GM18867 (cell line): Measurements from ENCODE around the gene PRICKLE1.
"Not testable (repeated sequence)": the region's sequence is repeated elsewhere in the genome, so short reads cannot be mapped to it uniquely, and the experiment has no call there.

Source experiments
- ATAC-seq: cut with Tn5 transposase; IDR thresholded peaks from one replicate; pipeline ENCODE4 v1.9.1; 2021; ENCODE audit warnings: mild to moderate bottlenecking, moderate library complexity; ENCODE audit not compliant: unreplicated experiment

Gene PRICKLE1

DNA sequence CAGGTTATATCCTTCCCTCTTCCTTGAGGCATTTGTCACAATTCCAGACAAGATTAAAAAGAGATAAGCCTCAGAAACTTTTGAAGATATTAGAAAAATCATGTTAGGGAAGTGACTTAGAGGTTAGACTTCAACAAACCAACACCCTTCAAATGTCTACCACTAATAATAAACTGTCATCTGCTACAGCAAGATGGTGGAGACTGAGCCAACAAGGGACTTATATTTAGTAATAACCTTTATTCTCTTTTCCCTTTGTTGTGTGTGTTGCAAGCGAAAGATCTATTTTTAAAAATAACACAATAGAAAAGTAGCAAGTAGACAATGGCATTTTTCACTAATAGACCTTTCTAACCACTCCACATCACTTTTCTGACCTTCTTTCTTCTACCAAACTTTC lies 28.6 kb downstream of the PRICKLE1 start:
- ATAC-seq, result no peak

DNA sequence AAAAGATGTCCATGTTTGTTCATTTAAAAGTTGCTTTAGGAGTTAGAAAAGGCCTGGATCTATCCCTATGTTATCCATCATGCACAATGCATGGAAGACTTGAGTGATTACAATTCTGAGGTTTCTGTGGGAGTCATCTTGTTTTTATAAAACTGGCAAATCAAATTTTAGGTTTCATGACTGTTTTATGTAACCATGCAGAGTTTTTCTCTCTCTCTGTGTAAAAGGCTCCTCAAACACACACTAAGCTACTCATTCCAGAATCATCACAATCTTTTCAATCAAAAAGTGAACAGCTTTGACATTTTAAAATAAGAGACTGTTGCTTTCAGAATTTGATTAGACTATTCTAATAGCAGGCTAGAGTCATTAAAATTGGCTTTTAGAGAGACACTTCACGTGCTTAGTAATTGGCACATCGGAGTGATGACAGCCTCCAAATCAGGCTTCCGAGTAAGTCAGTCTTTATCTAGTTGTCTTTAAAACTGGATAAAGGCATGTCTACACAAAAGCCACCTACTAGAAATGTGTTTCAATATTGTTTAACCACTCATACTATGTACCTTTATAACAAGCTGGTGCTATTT lies 31.9 kb downstream of the PRICKLE1 start:
- ATAC-seq, result no peak

DNA sequence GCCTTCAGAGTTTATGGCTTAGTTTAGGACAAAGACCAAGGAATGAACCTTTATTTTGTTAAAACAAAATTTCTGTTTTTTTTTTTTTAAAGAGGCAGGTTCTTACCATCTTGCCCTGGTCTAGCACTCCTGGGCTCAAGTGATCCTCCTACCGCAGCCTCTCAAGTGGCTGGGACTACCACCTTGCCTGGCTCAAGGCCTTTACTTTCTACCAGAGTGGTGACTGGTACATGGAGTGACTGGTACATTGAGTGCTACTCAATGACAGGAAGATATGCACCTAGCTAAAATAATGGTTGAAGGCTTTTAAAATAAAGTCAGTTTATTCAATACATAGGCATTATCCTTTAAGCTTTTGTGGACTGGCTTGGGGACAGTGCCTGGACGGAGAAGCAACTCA lies 32.6 kb downstream of the PRICKLE1 start:
- ATAC-seq, result no peak

DNA sequence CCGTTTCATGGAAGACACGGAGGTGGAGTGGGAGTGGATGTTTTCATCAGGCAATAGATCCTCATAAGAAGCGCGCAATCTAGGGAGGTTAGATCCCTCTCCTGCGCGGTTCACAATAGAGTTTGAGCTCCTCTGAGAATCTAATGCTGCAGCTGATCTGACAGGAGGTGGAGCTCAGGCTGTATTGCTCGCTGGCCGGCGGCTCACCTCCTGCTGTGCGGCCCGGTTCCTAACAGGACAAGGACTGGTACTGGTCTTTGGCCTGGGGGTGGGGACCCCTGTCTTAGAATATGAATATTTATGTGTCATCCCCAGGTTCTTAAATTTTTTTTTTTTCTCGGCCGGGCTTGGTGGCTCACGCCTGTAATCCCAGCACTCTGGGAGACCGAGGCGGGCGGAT lies 36.7 kb downstream of the PRICKLE1 start:
- ATAC-seq, result no peak

DNA sequence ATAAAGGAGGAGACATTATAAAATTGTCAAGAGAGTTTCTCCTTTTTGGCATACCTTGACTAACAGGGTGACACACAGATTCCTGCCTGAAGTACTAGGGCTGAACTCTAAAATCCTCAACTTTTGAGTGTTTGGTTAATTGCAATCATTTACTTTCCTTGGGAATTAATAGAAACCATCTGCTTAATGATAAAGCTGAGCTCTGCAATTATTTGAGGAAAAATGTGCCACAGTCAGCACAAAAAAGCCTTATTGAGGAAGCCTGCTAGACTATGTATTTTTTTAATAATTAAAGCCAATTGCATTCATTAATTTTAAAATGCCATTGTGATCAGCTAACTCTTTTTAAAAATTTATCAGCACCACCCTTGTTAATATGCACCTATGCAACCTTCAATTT lies 38.7 kb downstream of the PRICKLE1 start:
- ATAC-seq, result no peak

DNA sequence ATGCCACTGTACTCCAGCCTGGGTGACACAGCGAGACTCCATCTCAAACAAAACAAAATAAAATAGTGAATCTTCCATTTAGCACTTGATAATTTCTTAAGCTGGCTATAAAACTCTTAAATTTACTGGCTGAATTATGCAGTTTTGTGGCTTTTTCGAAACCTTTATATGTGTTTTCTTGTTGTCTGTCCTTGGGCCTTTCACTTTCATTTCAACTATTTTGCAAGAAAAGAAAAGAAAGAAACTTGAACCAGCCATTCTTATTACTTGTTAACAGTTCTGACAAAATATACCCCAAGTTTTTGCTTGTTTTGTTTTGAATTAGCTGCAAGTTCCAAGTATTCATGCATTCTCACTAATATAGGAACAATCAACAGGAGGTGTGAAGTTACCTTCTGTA lies 42.8 kb downstream of the PRICKLE1 start:
- ATAC-seq, result peak; percentile 63

DNA sequence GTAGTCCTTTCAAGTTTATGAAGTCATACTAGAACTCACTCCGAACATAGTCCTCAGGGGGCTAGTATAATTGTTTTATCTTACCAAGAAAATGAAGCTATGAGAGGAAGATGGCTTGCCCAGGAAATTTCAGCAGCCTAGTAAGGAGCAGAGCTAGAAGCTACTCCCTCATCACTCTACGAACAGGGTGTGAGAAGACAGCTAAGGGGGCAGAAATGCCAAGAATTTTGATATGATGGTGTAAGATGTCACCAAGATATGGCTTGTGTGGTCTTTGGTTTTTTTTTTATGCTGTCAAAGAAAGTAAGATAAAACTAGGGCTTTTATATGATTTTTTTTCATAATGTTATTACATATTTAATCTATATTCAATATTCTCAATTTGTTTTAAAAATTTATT lies 47.6 kb downstream of the PRICKLE1 start:
- ATAC-seq, result no peak

DNA sequence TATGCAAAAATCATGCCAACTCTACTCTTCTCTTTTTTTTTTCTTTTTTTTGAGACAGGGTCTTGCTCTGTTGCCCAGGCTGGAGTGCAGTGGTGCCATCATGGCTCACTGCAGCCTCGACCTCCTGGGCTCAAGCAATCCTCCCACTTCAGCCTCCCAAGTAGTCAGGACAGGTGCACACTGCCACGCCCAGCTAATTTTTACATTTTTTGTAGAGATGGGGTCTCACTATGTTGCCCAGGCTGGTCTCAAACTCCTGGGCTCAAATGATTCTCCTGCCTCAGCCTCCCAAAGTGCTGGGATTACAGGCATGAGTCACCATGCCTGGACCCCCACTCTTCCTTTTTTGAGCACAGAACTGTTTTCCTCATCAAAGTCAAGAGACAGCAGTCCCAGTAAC lies 48.2 kb downstream of the PRICKLE1 start:
- not testable (repeated sequence) for ATAC-seq

DNA sequence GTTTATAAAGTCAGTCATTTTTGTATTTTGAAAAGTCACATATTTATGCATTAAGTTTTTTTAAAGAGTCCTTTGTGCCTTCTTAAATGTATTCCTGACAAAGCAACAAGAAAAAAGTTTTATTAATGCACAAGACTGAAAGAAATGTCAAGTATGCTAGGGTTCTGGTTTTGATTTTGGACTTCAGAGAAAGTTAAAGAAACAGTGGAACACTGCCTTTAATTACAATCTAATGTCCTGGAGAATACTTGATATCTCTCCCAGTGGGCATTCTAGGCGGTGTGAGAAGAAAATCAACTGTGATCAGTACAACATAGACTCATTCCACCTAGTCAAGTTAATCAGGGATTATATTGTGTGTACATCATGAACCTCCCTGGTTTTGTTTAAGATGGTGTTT lies 49.9 kb downstream of the PRICKLE1 start:
- no peak for ATAC-seq

DNA sequence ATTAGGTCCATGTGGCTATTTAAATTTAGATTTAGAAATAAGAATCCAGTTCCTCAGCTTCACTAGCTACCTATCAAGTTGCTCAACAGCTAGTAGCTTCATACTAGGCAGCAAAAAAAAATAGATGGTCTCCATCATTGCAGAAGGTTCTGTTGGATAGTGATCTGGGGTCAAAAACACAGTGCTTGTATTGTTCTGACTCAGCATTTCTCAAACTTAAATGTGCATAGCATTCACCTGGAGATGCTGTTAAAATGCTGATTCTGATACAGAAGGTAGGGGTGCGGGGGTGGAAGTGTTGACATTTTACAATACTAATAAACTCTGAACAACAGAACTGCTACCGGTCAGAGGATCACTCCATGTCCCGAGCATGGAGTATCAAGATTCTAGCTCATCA lies 51.3 kb downstream of the PRICKLE1 start:
- no peak for ATAC-seq

DNA sequence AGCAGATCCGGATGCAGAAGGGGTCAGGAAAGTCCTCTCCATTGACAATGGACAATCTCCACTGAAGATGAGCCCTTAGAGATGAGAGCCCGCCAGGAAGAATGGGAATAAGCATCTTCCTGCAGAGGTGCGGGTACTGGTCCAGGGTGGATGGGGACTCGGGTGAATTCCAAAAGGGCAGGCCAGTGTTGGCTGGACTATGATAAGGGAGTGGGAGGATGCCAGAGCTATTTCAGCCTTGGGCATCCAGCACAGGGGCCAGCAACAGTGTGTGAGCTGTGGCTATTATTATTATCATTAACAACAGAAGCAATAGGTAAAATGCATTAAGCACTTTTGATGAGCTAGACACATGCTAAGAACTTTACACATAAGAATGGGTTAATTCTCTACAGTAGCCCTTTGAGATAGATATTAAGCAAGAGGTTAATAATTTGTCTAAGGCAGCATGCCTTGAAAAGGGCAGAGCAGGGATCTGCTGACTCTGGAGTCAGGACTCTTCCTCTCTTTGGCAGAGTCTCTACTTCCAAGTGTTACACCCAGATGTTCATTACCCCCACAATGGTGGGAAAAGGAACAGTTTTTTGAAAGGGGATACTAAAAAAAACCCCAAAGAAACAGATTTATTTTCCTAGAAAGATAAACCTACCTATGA lies 55.2 kb downstream of the PRICKLE1 start:
- ATAC-seq, result no peak

DNA sequence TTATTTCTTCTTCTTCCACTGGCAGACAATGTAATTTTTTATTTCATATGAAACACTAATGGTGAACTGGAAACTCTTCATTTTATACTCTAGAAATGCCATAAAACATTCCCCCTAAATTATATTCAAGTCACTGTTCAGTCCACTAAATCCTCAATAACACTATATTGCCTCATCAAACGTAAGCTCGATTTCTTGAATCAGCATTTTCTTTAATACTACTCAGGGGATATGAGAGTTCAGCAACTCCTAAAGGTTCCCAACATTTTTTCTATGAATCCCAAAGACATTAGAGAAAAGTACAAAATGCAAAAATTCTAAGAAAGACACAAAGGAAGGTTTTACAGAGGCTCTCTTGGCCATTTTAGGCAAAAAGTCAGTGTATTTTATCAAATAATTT lies 59.3 kb downstream of the PRICKLE1 start:
- ATAC-seq, result no peak

DNA sequence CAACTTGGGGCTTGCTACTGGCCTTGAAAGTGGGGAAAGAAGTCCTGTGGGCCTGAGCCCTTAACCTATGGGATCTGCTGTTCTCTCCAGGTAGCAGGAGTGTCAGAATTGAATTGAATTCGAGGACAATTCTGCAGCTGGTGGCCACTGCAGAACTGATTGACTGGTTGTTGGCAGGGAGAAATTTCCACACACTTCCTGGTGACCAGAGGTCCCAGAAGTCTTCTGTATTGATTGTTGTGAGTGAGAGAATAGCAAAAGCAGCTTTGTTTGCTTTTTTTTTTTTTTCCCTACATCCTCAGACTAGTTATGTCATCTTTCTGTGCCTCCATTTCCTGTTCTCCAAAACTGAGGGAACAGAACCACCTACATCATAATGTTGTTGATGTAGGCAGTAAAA lies 64.1 kb downstream of the PRICKLE1 start:
- ATAC-seq, result no peak

DNA sequence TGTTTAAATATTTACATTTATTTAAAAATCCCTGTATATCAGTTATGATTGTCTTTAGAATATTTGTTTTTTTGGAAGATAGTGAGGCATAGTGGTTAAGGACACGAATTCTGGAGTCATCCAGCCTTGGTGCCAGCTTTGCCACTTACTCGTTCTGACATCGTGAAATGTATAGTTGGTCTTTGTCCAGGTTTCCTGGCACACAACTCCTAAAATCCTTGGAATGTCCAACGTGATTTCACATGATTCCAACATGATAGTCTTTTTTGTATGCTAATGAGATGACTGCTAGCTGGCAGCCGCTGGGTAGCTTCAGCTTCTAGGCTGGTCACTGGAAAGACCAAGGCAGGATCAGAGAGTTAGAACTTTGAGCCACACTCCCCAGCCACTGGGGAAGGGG lies 64.8 kb downstream of the PRICKLE1 start:
- ATAC-seq, result no peak

DNA sequence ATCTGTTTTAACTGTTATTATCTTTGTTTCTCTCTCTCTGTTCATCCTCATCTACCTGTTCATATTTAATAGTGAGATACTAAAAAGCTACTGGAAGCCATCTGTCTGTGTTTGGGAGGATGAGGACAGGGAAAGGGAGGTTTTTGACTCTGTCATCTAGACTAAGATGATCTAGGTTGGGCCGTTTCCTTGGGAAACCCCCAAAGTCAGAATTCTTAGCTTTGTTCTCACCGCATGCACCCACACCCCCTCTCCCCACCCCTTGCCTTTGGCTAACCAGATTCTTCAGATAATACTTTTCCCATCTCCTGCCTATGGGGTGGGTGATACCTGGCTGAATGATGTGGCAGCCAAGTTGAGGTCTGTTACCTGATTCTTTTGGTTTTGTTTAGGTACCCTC lies 73.0 kb downstream of the PRICKLE1 start:
- ATAC-seq, result no peak

DNA sequence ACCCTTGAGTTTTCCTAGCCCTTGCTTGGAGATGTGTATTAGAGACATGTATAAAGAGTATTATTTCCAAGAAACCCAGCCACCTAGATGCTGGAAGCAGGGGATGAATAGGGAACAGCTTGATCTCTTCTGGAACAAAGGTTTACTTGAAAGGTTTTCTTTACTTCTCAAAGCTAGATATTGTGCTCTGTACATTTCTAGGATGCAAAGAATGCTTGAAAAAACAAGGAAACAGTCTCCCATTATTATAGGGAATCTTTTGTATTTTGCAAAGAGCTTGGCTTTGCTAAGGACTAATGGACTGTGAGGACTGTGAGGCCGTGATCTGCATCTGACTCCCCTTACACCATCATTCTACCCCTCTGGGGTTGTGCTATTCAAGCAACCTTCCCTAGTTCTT lies 77.9 kb downstream of the PRICKLE1 start:
- no peak for ATAC-seq

DNA sequence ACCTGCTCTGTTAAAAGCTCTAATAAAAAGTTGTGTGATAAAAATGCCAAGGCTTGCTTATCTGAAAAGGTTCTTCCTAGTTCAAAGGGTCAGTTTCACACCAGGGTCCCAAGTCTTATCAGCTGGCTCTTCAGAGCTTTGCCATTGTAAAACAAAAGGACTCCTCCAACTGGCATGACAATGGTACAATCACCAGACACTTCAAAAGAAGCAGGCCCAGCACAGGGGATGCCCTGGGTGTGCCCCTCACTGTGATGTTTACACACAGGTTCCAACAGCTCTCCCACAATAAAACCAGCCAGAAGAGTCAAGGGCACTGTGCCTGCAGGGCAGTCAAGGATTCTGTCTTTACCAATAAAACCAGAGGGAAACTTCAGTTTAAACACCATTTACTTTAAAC lies 78.7 kb downstream of the PRICKLE1 start:
- no peak for ATAC-seq

DNA sequence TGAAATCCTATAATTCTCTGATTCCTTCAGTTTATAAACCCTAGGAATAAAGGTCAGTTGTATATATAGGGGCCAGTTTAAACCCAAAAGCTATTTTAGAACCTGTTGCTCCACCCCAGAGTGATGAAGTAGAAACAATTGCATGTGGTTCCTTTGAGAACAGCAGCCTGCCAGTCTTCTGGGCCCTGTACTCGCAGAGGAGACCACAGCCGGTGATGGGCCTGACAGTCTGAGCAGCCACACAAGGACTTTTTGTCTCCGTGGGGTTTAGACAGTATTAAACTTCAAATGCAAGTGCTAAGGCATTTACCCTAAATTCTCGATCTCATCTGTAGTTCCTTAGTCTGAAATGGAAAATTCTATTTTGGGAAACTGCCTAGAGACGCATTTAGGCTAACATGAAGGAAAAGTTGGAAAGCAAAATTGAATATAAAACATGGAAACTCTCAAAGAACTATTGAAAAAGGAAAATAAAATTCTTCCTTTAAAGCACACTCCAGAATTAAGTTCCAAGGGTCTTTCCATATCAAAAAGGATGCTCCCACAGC lies 80.6 kb downstream of the PRICKLE1 start:
- ATAC-seq, result no peak

DNA sequence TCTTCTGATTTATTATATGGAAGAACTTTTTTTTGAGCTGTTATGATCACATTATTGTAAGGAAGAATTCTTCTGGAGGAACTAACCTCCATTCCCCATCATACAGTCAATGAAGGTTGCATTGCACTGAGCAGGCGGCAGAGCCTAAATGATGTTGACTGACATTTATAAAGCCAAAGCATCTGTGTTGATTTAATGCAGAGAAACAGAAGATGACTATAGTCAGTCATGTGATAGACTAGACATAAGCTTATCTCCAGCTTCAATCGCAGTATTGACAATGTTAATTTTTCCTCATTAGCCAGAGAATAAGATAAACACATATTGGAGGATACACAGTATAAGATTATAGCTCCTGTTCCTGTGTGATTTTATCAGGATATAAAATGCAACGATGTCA lies 82.0 kb downstream of the PRICKLE1 start:
- ATAC-seq, result no peak

DNA sequence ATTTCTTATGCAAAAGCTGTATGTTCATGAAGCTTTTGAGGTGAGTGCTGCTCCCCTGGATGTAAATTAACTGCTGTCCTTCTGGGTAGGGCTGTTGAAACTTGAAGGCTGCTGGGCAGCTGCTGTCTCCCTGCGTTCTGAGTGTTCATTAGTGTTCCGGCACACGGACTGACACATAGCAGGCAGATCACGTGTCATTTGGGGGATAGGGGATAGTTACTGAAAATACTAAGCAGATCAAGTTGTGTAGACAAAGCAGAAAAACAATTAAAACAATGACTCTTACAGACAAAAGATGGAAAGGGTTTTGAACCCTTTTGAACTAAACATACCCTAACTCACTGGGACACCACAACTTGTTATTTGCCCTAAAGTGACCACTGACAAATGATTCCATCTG lies 82.5 kb downstream of the PRICKLE1 start:
- ATAC-seq, result no peak

DNA sequence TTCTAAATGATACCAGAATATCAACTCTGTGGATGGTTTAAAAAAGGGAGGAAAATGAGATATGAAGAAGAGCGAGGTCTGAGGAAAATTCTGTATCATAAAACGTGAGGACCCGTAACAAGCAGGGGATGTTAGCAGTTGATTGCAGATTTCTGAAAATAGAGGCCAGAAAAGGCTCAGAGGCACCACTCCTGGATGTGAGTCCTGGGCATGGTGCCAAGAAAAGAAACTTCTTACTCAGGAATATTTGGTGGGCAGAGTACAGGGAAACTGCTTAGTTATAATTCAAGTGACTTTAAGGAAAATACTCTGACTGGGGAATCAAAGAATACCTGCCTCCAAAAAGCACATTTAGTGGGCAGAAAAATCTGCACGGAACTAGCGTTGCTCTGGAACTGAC lies 85.5 kb downstream of the PRICKLE1 start:
- ATAC-seq, result no peak

DNA sequence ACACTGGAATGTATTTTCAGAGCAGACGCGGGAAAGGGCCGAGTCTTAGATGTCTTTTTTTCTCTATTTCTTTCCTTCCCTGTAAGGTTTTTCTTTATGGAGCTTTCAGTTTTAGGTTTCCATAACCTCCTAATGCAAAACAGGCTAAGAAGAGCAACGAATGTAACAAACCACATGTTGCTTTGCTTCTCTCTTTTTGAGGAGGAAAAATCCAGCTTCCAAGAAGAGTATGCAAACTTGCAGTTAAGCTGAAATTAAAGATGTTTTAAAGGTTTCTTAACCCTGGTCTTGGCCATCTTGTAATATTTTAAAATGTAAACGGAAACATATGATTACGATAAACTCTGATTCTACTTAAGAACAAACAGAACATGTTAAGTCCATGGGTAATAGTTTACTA lies 86.9 kb downstream of the PRICKLE1 start:
- ATAC-seq, result no peak
